K562 (cell line): ENCODE results near the gene RFX3.

ENCODE experiments used
- CTCF ChIP-seq, 3 experiments: IDR thresholded peaks in 2 of 3; conservative IDR thresholded peaks in 1 of 3; 2 replicates each; pipeline ENCODE4 v1.5.1; 2011 to 2012; ENCODE audit warnings: low read length in 3 of 3, mild to moderate bottlenecking in 3 of 3, control low read depth in 2 of 3, improper control_type of control experiment in 1 of 3, inconsistent platforms in 1 of 3, low read depth in 1 of 3, mixed read lengths in 1 of 3, moderate library complexity in 1 of 3; ENCODE audit not compliant: insufficient read depth in 2 of 3
- EZH2 ChIP-seq: IDR thresholded peaks from 2 replicates; pipeline ENCODE4 v1.6.1; 2012; ENCODE audit warnings: low read depth, mild to moderate bottlenecking, inconsistent platforms, low read length, borderline replicate concordance
- FUS ChIP-seq: fragments of 200-400 bp; formaldehyde crosslinking; optimal IDR thresholded peaks from 2 replicates; pipeline ENCODE3; 2017; ENCODE audit warnings: low read depth, low read length
- KLF1 ChIP-seq: fragments of 450-650 bp; IDR thresholded peaks from 2 replicates; pipeline ENCODE4 v1.6.1; 2016; ENCODE audit warnings: missing genetic modification characterization, missing compliant biosample characterization
- POLR2A ChIP-seq: fragments of 450-650 bp; conservative IDR thresholded peaks from 2 replicates; pipeline ENCODE4 v1.6.1; 2016
- POLR2AphosphoS5 ChIP-seq: IDR thresholded peaks from 2 replicates; pipeline ENCODE4 v1.6.1; 2011; ENCODE audit warnings: mild to moderate bottlenecking, low read depth, low read length, moderate library complexity; ENCODE audit not compliant: control insufficient read depth, insufficient read depth
- PRPF4 ChIP-seq: fragments of 200-400 bp; formaldehyde crosslinking; IDR thresholded peaks from one replicate; pipeline ENCODE4 v1.6.1; 2017; ENCODE audit warnings: low read length, low read depth, mild to moderate bottlenecking; ENCODE audit not compliant: insufficient read depth, poor library complexity, severe bottlenecking
- RFX5 ChIP-seq: IDR thresholded peaks from 2 replicates; pipeline ENCODE4 v1.6.1; 2011; ENCODE audit warnings: low read depth, mild to moderate bottlenecking, improper control_type of control experiment, low read length
- ZFX ChIP-seq: sonication (generic); formaldehyde crosslinking; IDR thresholded peaks from 2 replicates; pipeline ENCODE4 v1.8.0; 2022; ENCODE audit warnings: mild to moderate bottlenecking, missing genetic modification reagents, moderate library complexity
- ZNF121 ChIP-seq: sonication (generic); formaldehyde crosslinking; conservative IDR thresholded peaks from 2 replicates; pipeline ENCODE4 v1.8.0; 2022; ENCODE audit warnings: missing genetic modification reagents

DNA sequence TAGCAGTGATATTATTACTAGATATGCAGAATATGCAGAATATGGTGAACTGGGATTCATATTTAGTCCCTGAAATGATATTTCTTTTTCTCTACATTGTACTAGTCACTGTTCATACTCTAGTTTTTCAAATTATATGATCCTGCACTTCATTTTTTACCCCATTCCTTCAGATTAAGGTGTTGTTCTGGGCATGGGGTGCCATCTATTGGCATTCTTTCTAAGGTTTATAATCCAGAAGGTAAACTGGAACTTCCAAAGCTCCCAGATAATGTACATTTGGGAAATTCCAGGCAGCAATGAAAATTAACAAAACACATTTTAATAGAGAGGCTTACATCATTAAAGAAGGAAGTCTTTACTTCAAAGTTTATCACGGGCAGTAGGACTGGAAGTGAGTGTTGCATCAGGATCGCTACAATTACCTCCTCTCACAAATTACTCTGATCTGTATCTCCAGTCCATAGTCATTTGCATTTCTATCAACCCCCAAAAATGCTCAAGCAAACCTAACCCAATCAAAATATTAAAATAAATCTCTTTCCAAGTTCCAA is 12.5 kb downstream of the RFX3 start:
- TF ChIP-seq PRPF4 (no peak), POLR2A (no peak), RFX5 (no peak), CTCF (IDR thresholded peaks at IDR 0.05 in 2 of 3, conservative IDR thresholded peaks at IDR 0.05 in 1 of 3; ENCODE audit: insufficient read depth in 2 of 3, low read depth in 1 of 3, low read length in 3 of 3) (no peak), KLF1 (tag) (no peak), POLR2AphosphoS5 (no peak), ZNF121 (CRISPR knock-in tag) (no peak), FUS (no peak), EZH2 (no peak), ZFX (CRISPR knock-in tag) (no peak)
